Caco-2 (cell line): ENCODE results near the gene CHKA. TPM values are rescaled to one million over a fixed set of nuclear protein-coding genes. Genes with fewer than 3 reads are reported as not detected.

Experiments
- BruUV-seq: library from RNA; stranded (reverse); fragments of 400-500 nt; replicated peaks from 2 replicates; lab custom pipeline; 2021; lab: Mats Ljungman, UMichigan
- CTCF ChIA-PET: fragments of 300-600 bp; sonication (Branson Sonifier 250); formaldehyde crosslinking; loops from one replicate; lab custom pipeline; 2022; ENCODE audit warnings: antibody characterized with exemption; lab: Charles Lee
- POLR2A ChIA-PET: fragments of 300-600 bp; sonication (Branson Sonifier 250); formaldehyde crosslinking; loops from one replicate; lab custom pipeline; 2022; ENCODE audit warnings: antibody characterized with exemption; lab: Charles Lee
- DNase-seq, 2 experiments: peaks; one replicate each; pipeline versions ENCODE4 v3.0.0 to v3.0.0-alpha.2; 2020 to 2022
- H3K27me3 ChIP-seq: replicated peaks from 2 replicates; pipeline ENCODE4 v1.6.0; 2011; ENCODE audit warnings: low read length; ENCODE audit not compliant: control insufficient read depth, insufficient read depth
- H3K36me3 ChIP-seq: 2 replicates; pipeline ENCODE4 v1.5.1; 2011; ENCODE audit warnings: low read length; ENCODE audit not compliant: control insufficient read depth, insufficient read depth
- H3K4me1 ChIP-seq: fragments of 250-450 bp; sonication (Bioruptor Pico); 2 replicates; pipeline ENCODE4 v1.5.1; 2020; ENCODE audit warnings: mild to moderate bottlenecking
- H3K4me3 ChIP-seq: 2 replicates; pipeline ENCODE4 v1.5.1; 2011; ENCODE audit warnings: low read depth, mild to moderate bottlenecking, control low read depth, low read length
- H3K9me3 ChIP-seq: fragments of 250-450 bp; sonication (Bioruptor Pico); 2 replicates; pipeline ENCODE4 v1.5.1; 2020; ENCODE audit warnings: mild to moderate bottlenecking, moderate library complexity
- H3K27ac Mint-ChIP-seq: one replicate; pipeline ENCODE4 v1.8.0; 2022; ENCODE audit warnings: mixed read lengths; ENCODE audit not compliant: unreplicated experiment
- H3K27me3 Mint-ChIP-seq: one replicate; pipeline ENCODE4 v1.8.0; 2022; ENCODE audit warnings: mixed read lengths; ENCODE audit not compliant: insufficient read depth, unreplicated experiment
- H3K36me3 Mint-ChIP-seq: one replicate; pipeline ENCODE4 v1.8.0; 2022; ENCODE audit warnings: mild to moderate bottlenecking, mixed read lengths; ENCODE audit not compliant: insufficient read depth, unreplicated experiment
- H3K4me1 Mint-ChIP-seq: one replicate; pipeline ENCODE4 v1.8.0; 2022; ENCODE audit warnings: low read depth, mixed read lengths; ENCODE audit not compliant: unreplicated experiment
- H3K4me3 Mint-ChIP-seq: one replicate; pipeline ENCODE4 v1.8.0; 2022; ENCODE audit warnings: mild to moderate bottlenecking, moderate library complexity, mixed read lengths; ENCODE audit not compliant: unreplicated experiment
- H3K9me3 Mint-ChIP-seq: one replicate; pipeline ENCODE4 v1.8.0; 2022; ENCODE audit warnings: mixed read lengths; ENCODE audit not compliant: unreplicated experiment
- intact Hi-C: fragments of 100-400 bp; cut with micrococcal nuclease; formaldehyde crosslinking; loops from one replicate; pipeline ENCODE4 v1.10.0; 2022; ENCODE audit not compliant: unreplicated experiment
- total RNA-seq: library from RNA; stranded (reverse); gene quantifications from 2 replicates; pipeline ENCODE4 v1.2.3, GENCODE V29; 2022
- TF ChIP-seq, protein P1 (sequence below), 2 experiments: fragments of 200-600 bp in 1 of 2; IDR thresholded peaks; 1 replicate in 1 of 2; 2 replicates in 1 of 2; pipeline versions ENCODE4 v1.5.1 to v1.8.0; 2011 to 2022; ENCODE audit warnings: antibody characterized with exemption in 1 of 2, control low read depth in 1 of 2, inconsistent platforms in 1 of 2, low read depth in 1 of 2, low read length in 1 of 2, mild to moderate bottlenecking in 1 of 2, moderate library complexity in 1 of 2; ENCODE audit not compliant: insufficient read depth in 1 of 2, severe bottlenecking in 1 of 2, unreplicated experiment in 1 of 2

The CHKA gene
- total RNA-seq, 1 experiment from 2014 or later, result 169 TPM

DNA sequence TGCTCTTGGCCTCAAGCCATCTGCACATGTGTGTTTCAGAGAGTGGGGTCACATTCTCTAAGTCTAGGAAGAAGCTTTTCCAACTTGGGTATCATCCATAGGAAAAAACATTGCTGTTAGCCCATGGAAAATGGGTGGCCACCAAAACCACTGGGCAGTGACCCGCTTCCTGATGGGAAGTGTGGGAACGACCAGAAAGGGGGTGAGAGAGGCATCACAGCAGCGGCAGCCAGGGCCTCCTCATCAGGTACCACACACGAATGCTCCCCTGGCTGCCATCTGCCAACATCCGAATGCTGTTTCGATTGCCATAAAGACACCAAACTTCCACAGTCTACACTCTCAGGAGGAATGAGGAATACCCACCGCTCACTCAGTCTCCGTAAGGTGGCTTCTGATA, 40.3 kb downstream of the CHKA start:
- Histone ChIP-seq H3K36me3 (peaks cover 5% of the 10 kb centered on the region), H3K9me3 (no peaks in the 10 kb centered on the region), H3K4me3 (no peak overlapping the region), H3K27me3 (no peaks in the 10 kb centered on the region), H3K4me1 (no peaks in the 10 kb centered on the region)
- TF ChIP-seq, protein P1, sequence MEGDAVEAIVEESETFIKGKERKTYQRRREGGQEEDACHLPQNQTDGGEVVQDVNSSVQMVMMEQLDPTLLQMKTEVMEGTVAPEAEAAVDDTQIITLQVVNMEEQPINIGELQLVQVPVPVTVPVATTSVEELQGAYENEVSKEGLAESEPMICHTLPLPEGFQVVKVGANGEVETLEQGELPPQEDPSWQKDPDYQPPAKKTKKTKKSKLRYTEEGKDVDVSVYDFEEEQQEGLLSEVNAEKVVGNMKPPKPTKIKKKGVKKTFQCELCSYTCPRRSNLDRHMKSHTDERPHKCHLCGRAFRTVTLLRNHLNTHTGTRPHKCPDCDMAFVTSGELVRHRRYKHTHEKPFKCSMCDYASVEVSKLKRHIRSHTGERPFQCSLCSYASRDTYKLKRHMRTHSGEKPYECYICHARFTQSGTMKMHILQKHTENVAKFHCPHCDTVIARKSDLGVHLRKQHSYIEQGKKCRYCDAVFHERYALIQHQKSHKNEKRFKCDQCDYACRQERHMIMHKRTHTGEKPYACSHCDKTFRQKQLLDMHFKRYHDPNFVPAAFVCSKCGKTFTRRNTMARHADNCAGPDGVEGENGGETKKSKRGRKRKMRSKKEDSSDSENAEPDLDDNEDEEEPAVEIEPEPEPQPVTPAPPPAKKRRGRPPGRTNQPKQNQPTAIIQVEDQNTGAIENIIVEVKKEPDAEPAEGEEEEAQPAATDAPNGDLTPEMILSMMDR (IDR thresholded peaks at IDR 0.05; ENCODE audit: insufficient read depth in 1 of 2, low read depth in 1 of 2, low read length in 1 of 2, severe bottlenecking in 1 of 2, unreplicated experiment in 1 of 2), result no peak
- peaks cover 84% of the 10 kb centered on the region for H3K36me3 Mint-ChIP-seq
- intact Hi-C loops, result no loop called here
- no peak overlapping the region for H3K27ac Mint-ChIP-seq
- peaks cover 10% of the 10 kb centered on the region for H3K4me1 Mint-ChIP-seq
- CTCF ChIA-PET, result interaction anchor here (1.0 kb wide), 1 partner anchor 25 kb away, joined by 3 read pairs; no protein-coding TSS in a partner anchor
- no peak overlapping the region for H3K4me3 Mint-ChIP-seq
- no TSS peak for BruUV-seq
- no peaks in the 10 kb centered on the region for H3K9me3 Mint-ChIP-seq
- DNase-seq, result no peak
- POLR2A ChIA-PET, result no interaction called here
- H3K27me3 Mint-ChIP-seq, result no peaks in the 10 kb centered on the region

DNA sequence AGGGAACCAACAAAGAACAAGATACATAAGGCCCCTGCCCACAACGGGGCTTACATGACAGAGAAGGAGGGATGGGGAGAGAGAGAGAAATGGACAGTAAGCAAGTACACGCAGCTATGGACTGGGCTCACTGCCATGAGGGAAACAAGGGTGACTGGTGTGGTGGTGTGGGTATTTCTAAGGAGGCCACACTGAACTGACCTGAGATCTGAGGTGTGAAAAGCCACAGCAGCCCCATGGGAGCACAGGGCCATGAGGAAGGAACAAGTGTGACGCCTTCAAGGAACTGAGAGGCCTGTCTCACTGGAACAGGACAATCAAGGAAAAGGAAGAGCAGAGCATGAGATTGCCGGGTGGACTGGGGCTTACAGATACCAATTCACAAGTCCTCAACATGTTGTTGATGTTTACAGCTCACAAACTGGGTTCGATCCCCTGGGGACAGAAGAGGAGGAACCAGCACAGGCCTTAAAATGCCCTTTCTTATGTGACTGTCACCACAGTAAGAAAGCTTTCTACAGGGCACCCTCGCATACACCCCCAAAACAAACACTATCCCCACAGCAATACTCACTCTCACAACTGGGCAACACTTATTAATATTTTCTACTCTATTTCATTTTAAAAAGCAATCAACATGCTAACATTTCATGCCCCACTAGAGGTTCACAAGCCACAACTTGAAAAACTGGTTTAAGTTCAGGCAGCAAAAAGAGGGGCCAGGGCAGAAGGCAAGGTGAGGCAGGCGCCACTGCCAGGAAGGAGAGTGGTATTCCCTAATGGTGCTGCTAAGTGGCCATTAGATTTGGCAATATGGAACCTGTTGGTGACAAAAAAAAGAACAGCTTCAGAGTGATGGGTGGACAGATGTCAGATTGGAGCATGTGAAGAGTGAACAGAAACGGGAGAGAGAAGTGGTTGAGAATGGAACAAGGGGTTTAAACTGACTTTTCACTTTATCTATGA, 43.3 kb downstream of the CHKA start:
- H3K4me1 ChIP-seq, result no peaks in the 10 kb centered on the region
- no peaks in the 10 kb centered on the region for H3K27me3 Mint-ChIP-seq
- no peak for DNase-seq
- ChIA-PET CTCF (interaction anchor here (0.8 kb wide), 1 partner anchor 69 kb away, joined by 3 read pairs; no protein-coding TSS in a partner anchor), POLR2A (interaction anchor here (0.5 kb wide), 1 partner anchor 31 kb away, joined by 6 read pairs; no protein-coding TSS in a partner anchor)
- peaks cover 9% of the 10 kb centered on the region for H3K36me3 ChIP-seq
- no peaks in the 10 kb centered on the region for H3K27me3 ChIP-seq
- peaks cover 90% of the 10 kb centered on the region for H3K36me3 Mint-ChIP-seq
- H3K4me1 Mint-ChIP-seq, result peaks cover 3% of the 10 kb centered on the region
- H3K4me3 ChIP-seq, result no peak overlapping the region
- H3K9me3 ChIP-seq, result no peaks in the 10 kb centered on the region
- TF ChIP-seq, protein P1 (IDR thresholded peaks at IDR 0.05; ENCODE audit: insufficient read depth in 1 of 2, low read depth in 1 of 2, low read length in 1 of 2, severe bottlenecking in 1 of 2, unreplicated experiment in 1 of 2), result no peak
- BruUV-seq, result no TSS peak
- no peak overlapping the region for H3K27ac Mint-ChIP-seq
- H3K4me3 Mint-ChIP-seq, result no peak overlapping the region
- intact Hi-C loops, result no loop called here
- H3K9me3 Mint-ChIP-seq, result no peaks in the 10 kb centered on the region

DNA sequence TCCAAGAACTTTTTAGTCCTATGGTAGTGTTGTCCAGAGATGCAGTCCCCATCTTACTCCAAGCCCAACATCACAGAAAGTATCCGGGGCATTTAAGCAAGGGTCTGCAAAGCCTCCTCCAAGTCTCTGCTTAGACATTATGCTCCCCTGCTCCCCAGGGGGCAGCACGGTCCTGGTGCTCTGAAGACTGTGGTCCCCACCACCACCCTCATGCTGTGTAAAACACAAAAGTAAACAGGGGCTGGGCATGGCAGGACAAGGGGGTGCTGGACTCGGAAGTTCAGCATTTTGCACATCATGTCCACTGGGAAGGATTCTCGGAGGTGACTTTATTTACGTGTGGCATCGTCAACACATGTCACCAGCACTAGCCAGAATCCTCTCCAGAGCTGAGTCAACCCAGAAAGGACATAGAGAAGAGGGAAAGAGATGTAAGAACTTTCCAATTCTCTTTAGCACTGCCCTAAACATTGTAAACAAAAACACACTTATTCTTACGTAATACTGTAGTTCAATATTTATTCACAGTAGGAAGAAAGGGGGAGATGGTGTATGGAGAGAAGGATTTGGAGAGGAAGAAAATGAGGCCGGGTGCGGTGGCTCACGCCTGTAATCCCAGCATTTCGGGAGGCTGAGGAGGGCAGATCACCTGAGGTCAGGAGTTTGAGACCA, 44.7 kb downstream of the CHKA start:
- peak in 1 of 2 experiments; percentile 51 for DNase-seq

More for the DNA sequence above, 44.7 kb downstream of the CHKA start:
- CTCF ChIA-PET, result no interaction called here
- H3K36me3 ChIP-seq, result peaks cover 12% of the 10 kb centered on the region
- Mint-ChIP-seq H3K9me3 (no peaks in the 10 kb centered on the region), H3K4me1 (no peaks in the 10 kb centered on the region), H3K36me3 (peaks cover 89% of the 10 kb centered on the region), H3K27ac (no peak overlapping the region), H3K27me3 (no peaks in the 10 kb centered on the region), H3K4me3 (no peak overlapping the region)
- intact Hi-C loops, result no loop called here
- H3K9me3 ChIP-seq, result no peaks in the 10 kb centered on the region
- no peak overlapping the region for H3K4me3 ChIP-seq
- H3K27me3 ChIP-seq, result no peaks in the 10 kb centered on the region
- POLR2A ChIA-PET, result no interaction called here
- H3K4me1 ChIP-seq, result no peaks in the 10 kb centered on the region
- TF ChIP-seq, protein P1 (IDR thresholded peaks at IDR 0.05; ENCODE audit: insufficient read depth in 1 of 2, low read depth in 1 of 2, low read length in 1 of 2, severe bottlenecking in 1 of 2, unreplicated experiment in 1 of 2), result peak; percentile 42 to 75
- BruUV-seq, result no TSS peak
